Iris pigment epithelial cell (primary cell): Measurements from ENCODE around the gene NAT16.

Experiments
- DNase-seq: peaks from one replicate; pipeline ENCODE4 v3.0.0-alpha.2; 2011; ENCODE audit warnings: low read depth

The NAT16 gene

DNA sequence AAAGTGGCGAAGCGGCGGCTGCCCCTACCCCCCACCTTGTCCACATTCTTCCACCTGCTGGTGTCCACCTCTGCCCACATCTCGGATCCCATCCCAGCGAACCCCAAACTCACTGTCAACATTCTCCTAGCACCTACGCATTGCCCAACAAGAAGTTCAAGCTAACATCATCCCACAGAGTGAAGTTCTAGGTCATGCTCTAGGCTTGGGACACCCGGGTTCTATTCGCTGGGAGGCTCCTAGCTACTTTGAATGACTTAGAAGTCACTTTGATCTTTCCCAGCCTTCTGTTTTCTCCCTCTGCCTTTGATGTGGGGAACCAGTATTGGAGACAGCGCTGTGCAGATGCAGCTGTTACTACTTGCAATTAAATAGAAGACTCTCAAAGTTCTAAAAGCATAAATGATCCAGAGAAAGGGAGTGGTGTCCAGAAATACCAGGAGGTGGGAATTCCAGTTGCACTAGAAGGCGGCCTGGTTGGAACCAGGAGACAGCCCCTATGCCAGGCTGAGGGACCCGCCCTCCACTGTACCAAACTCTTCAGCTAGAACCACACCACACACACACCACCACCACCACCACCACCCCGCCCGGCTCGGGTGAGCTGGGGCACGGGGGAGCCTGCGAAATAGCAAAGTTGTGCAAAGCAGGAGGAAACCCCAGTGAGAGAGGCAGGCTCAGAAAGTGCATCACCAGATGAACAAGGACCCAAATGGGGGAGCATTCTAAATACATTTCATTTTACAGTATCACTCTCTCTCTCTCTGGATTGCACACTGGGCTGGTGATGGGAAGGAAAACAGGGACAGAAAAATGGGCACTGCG lies 9.3 kb downstream of the NAT16 start:
- no peak for DNase-seq

DNA sequence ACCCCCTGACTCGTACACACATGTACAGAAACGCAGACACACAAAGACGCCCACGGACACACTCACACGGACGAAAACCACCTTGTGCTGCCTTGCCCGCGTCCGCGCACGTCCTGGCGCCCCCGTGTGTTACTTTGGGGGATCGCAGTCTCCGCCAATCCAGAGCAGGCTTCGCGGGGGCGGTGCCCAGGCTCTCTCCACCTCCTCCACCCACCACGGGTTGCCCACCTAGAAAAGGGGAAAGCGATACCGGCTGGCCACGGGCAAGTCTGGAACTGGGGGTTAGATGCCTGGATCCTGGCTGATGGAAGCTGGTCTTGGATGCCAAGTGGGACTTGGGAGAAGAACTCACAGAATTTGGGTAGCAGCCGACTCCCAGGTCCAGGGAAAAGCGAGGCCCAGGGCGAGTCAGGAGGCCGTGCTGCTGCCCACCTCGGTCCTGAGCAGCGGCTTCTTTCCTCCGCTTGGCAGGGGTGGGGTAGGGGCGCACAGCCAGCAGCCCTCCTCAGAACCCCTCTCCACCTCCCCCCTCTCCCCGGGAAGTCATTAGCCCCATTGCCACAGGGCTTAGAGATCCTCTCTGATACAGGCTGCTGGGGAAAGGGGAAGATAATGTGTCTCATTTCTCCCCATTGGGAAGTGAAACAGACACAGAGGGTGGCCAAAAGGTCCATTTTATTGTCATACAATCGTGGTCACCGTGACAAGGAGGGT lies 10.1 kb downstream of the NAT16 start:
- peak; percentile 51 for DNase-seq

DNA sequence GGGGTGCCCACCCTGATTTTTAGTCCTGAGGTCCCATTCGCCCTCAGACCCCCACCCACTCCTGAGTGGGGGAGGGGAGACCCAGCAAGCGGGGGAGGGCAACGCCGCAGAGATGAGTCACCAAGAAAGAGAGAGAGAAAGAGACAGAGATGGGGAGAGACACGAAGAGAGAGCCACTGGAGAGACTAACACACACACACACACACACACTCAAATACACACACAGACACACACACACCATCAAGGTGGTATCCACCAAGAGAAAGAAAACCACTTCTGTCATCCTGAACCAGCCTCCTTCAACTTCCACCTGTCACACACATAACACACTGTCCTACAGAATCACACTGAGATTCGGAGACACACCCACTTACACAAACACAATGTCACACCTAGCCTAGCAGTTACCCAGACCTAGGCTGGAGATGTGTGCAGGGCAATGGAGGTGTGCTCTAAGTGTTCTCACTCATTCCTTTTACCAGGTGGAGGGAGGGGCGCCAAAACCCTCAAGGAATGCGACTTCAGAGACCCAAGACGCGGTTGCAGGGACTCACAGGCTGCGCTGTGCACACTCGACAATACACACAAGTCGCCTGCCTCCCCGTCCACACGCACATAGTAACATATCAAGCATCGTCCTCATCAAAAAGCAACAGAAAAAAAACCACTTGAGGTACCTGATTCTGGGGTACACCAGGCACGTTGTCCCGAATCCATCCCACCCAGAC lies 10.8 kb downstream of the NAT16 start:
- DNase-seq, result no peak

DNA sequence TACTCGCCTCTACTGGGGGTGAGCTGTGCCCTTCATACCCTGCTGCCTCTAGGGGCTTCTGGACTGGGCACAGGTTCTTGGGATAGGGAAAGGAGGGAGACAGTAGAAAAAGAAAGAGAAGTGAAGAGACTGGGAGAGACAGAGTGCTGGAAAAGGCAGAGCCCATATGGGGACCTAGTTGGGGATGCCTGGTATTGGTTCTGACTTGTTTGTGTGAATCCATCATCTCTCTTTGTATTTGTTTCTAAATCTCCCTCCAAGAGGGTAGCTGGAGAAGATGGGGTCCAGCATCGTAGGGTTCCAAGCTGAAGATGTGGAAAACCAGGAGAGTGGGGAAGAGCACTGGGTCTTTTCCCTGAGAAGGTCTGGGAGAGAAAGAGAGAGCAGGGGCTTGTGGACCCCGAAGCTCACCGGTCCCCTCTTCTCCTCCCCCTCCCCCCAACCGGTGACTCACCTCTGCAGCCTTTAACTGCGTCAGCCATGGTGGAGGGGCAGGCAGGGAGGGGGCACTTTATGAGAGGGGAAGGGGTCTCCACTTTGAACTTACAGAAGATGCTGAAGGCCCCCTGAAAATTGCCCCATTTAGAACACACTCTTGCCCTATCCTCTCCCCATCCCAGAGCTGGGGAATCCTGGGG lies 11.6 kb downstream of the NAT16 start:
- no peak for DNase-seq

DNA sequence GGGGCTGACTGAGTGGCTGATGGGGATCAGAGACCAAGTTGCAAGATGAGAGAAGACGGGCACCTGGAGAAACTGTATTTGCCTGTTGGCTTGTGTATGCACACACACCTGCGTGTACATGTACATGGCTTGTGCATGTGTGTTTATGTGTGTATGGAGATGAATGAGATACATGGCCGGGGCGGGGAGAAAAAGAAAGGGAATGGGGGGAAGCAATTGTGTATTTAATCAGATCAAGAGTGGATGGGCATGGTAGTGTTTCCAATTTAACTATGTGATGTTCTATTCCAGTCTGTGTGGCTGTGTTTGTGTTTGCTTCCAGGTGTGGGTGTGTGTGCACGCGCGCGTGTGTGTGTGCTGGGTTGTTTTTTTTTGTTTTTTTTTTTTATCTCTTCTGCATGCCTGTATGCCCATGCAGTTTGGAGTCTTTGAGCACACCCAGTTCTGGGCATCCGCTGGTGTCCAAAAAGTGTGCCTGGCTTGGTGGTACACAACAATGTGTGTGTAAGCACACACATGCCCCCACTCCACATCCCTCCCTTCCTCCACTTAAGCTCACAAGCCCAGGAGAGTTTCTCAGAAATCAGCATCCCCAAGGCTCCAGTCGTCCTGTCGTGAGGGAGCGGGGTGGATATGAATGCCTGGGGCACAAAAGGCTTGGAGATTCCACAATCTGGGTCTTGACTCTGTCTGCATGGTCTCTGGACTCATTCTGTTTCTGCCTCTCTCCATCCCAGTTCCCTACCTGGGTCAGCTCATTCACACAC lies 12.3 kb downstream of the NAT16 start:
- no peak for DNase-seq

DNA sequence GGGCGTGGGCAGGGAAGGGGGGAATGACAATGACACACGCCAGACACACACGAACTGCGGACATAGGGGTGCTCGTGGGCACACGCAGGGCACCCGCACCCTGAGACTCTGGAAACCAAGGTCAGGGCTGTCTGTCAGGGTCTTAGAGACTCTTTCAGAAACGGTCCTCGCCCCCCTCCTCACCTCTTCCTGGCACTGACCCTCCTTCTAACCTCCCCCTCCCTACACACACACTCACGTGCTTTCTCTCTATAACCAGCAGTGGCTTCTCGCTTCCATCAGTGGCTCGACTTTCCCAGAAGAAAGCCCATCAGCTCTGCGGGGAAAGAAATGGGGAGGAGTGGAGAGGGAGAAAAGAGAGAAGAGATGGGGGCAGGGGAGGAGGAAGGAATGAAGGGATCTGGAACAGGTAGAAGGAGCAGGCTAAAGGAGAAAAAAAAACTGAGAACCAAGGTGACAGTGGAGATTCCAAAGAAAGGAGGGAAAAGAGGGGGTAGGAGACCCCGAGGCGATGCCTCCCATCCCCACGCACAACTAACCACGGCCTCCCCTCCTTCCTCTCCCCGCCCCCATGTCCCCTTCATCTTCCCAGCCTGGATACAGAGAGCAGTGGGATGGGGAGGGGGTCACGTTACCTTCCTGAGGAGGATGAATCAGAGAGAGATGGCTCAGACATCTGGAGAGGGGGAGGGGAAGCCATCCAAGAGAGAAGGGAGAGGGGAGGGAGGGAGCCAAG lies 13.0 kb downstream of the NAT16 start:
- no peak for DNase-seq

DNA sequence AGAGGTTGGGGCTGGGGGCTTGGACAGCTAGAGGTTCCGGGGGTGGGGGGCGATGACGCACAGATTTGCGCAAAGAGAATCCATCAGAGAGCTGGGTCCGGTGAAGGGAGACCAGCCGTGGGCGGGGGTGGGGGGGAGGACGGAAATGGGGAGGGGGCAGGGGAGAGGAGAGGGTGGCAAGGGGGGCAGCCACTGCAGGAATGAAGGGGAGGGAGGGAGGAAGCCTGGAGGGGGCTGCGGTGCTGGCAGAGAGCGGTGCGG lies 13.5 kb downstream of the NAT16 start:
- no peak for DNase-seq

DNA sequence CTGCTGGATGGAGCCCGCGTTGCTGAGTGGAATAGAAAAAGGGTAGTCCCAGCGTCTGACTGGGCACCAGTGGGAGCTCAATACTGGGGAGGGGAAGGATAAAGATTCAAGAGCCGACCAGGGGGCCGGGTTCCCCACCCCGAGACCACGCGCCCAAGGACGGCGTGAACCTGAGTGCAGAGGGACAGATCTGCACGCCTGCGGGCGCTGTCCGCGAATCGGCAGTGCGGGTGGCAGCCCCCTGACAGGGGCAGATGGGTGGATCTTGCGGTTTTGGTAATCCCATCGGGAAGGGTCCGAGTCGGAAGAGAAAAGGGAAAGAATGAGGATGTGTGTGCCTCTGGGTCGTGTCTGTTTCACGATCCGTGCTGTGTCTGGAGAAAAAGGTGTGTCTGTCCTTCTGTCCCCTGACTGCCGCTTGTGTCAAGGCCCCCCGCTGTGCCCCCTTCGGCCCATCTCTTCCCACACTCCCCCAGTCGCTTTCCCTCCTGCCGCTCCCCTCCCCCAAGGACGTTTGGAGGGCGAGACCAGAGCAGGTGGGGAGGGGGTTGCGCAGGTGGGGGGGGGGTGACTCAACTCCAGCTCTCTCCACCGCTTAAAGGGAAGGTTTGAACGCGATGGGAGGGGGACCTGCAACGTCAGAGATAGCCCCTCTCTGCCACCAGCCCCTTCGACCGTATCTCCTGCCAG lies 14.0 kb downstream of the NAT16 start:
- DNase-seq, result no peak

DNA sequence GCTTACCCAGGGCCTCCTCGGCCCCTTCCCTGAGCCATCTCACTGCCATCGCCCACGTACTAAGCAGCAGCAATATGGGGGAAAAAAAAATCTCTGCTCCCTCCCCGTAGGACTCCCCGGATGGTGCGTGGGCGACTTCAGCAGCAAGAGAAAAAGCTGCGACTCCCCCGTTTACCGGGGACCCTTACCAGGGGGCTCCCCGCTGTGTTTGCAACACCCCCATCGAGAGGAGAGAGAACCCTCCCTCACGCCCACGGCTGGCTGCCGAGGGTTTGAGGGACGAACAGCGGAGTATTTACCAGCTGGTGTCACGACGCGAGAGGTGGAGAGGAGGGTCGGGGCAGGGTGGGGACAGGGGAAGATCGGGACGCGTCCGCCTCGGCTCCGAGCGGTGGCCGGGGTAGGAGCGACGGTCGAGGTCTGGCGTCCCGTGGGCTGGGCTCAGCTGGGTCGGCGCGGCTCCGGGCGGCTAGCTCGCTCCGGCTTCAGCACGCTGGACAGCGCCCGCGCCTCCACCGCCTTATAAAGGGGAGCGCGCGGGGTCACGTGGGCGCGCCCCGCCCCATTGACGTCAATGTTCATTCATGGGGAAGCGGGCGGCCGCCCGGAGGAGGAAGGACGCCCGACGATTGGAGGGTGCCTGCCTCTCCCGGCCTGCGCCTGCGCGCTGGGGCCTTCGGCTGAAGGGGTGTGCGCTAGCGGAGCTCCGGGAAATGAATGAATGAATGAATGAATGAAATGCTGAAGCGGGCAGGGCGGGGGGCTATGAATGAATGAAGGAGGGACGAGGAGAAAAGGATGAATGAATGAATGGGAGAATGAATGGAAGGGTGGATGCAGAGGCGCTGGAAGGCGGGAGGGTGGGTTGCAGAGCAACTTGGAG lies 14.8 kb downstream of the NAT16 start, which contains the start of gene VGF:
Gene VGF (minus strand): TSS at position 495 of the 883 bp plus-strand sequence. CDS start 726 bp downstream, outside the sequence.
- DNase-seq, result peak; percentile 92

DNA sequence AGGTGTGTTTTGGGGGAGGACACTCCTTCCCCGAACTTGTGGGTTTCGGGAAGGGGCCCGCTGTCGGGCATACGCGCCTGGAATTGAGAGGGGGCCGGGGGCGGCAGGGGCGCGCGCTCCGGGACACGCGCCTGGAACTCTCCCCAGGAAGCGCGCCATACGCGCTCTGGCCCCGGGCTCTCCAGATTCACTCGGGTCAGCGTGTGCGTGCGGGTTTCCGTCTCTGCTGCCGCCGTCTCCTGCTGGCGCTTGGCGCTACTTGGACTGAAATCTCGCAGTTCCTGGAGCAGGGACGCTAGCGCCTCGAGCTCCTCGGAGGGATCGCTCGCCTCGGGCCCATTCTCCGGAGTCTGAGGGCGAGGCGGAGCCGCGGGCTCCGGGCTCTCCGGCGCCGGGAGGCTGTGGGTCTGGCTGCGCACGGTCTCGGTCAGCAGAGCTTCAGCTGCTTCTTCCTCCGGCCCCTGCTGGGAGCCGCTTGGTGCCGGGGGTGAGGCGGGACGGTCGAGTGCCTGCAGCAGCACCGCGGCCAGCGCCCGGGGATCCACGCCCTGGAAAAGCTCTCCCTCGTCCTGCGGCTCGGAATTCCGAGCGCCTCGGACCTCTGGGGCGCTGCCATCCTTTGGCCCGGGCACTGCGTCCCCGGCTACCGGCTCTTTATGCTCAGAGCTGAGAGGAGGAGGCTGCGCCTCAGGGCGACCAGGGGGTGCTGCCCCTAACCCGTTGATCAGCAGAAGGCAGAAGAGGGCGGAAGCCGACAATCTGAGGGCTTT lies 15.8 kb downstream of the NAT16 start:
- peak; percentile 77 for DNase-seq

DNA sequence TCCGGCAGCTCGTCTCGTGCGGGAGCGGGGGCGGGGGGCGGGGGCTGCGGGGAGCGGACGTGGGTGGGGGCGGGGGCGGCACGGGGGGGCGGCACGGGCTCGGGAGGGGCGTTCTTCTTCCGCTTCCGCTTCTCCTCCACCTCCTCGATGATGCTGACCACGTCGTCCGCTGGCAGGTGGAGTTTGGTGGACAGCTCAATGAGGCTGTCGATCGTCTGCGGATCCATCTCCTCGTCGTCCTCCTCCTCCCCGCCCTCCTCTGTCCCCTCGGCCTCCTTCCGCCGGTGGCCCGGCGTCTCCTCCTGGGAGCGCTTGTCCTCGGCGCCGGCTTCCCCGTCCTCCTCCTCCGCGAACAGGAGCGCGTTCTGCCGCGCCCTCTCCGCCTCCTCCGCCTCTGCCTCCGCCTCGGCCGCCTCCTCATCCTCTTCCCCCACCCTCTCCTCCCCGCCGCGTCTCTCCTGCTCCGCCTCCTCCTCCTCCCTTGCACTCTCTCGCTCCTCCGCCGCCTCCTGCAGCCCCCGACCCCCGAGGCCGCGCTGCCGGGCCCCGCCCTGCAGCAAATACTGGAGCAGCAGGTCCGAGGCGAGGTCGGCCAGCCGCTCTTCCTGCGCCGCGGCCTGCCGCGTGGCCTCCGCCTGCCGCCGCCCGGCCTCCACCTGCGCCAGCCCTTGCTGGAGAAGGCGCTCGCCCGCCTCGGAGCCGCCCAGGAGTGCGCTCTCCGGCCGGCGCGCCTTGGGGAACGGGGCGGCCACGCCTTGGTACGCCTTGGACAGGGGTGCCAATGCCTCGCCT lies 16.6 kb downstream of the NAT16 start:
- peak; percentile 42 for DNase-seq

DNA sequence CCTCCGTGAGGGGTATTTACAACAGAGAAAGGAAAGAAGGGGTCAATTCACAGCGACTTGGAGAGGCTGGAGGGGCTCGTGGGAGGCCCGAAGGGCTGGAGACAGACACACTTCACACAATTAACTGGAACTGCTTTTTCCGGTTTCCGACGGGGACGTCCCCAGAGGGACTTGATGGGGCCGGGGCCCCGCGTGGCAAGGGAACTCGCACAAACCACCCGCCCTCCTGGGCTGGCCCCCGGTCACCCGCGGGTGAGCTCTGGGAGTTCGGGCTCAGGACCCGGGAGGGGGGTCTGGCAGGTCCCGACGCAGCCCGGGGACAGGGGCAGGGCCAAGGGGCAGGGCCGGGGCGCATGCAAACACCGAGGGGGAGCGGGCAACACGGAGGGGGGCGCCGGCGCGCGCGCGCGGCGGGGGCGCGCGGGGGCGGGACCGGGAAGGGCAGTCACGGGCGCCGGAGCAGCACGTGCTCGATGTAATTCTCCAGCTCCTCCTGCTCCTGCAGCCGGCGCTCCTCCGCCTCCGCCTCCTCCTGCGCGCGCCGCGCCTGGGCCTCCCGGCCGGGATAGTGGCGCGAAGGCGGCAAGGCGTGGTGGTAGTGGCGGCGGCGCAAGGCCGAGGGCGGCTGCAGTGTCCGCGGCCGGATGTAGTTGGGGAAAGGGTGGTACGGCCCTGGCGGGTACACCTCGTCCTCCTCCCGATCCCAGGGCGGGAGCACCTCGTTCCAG lies 17.4 kb downstream of the NAT16 start:
- DNase-seq, result peak; percentile 62

DNA sequence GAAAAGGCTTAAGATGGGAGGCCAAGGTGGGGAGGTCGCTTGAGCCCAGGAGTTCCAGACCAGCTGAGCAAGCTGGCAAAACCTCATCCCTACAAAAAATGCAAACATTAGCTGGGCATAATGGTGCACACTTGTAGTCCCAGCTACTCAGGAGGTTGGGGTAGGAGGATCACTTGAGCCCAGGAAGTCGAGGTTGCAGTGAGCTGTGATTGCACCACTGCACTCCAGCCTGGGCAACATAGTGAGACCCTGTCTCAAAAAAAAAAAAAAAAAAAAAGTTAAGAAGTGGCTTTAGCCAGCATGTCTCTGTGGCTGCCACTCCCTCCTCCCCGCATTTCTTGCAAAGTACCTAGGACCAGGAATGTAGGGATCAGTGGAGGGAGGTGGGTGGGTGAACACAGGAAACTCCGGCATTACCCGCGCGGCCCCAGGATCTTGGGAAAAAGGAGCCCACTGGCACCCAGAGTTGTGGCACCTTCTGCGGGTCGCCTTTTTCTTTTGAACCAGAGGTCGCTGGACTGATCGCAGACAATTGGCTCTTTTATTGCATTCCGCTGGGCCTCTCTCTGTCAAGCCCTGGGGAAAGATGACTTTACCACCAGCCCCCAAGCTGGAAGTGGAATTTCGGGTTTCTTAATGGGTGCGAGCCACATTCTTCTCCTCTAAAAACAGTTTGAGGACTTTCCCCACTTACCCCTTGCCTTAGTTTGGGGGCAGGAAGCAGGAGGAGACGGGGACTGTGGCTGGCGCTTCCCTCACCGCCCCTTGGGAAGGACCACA lies 18.2 kb downstream of the NAT16 start:
- DNase-seq, result no peak

DNA sequence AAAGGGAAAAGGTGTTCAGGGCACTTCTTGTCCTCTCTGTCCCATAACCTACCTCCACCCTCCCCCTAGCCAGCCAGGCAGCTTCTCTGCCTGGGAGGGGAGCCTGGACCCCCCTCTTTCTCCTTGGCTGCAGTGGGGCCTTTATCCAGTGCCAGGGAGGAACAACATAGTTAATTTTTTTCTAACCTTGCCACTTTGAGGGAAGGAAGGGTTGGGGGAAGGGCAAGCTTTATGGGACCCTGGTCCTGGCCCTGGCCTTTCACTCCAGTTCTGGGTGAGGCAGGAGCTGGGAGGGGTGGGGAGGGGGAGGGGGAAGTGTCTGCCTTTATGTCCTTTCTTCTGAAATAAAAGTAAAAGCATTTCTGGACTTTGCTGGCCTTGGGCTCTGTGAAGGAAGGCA lies 19.2 kb downstream of the NAT16 start:
- no peak for DNase-seq

DNA sequence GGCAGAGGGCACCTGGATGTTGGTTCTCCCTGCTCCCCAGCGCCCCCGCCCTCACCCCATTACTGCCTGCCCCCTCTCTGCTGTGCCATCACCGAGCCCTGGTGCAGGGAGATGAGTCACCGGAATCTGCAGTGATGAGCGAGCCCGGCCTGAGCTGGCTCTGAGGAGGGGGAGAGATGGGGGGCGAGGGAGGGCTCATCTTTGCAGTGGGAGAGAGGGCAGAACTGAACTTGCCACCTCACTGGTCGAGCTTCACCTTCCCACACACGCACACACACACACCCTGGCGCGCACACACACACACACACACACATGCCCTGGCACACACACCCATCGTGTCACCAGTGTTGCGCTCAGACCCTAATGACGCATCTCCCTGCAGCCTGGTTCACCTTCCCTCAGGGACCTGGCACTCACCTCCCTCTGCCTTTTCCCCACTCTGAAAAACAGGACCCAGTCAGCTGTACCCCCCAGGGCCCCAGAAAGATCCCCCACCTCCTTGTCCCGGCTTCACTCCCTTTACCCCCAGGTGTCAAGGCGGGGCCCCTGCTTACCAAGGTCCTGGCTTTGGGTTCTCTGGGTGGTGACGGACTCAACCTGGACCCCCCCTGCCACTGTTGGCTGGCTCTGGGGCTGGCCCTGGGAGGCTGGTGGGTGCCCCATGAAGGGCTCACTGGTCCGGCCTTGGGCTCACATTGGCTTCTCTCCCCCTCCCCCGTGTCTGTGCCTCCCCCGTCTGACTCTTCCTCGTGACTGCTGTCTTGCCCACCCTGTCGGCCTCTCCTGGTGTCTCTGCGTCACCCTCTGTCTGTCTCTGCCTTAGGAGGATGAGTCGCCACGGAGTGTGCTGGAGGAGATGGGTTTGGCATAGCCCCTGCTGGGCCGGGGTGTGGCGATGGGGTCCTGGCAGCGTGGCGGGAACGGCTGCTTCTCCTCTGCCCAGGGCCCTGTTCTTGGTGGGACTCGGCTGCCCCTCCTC lies 20.1 kb downstream of the NAT16 start:
- DNase-seq, result peak; percentile 35
